ENCODE results near the gene ATG4C. TPM values are rescaled to one million over a fixed set of nuclear protein-coding genes. Genes with fewer than 3 reads are reported as not detected.

Gene ATG4C
- total RNA-seq, 2 donors from 2014 or later: 12.6 to 14.5 TPM

- H3K9me3 Mint-ChIP-seq: no peaks in the 10 kb centered on the region
- no peak for DNase-seq
- H3K4me1 Mint-ChIP-seq (ENCODE audit: low read depth): no peaks in the 10 kb centered on the region
- no peak overlapping the region for H3K4me3 Mint-ChIP-seq
- no peak for ATAC-seq (replicated peaks in 1 of 2)
- H3K27ac Mint-ChIP-seq: no peak overlapping the region
- H3K27me3 Mint-ChIP-seq (ENCODE audit: low read depth): no peaks in the 10 kb centered on the region
- H3K36me3 Mint-ChIP-seq (ENCODE audit: insufficient read depth in 2 of 2): no peaks in the 10 kb centered on the region
Observed at GRCh38 chr1:62836856-62837540, 53.1 kb downstream of the ATG4C start.

- ATAC-seq (replicated peaks in 1 of 2): no peak
- Mint-ChIP-seq H3K27me3 (ENCODE audit: low read depth) (no peaks in the 10 kb centered on the region), H3K4me1 (ENCODE audit: low read depth) (no peaks in the 10 kb centered on the region), H3K27ac (no peak overlapping the region), H3K4me3 (no peak overlapping the region), H3K36me3 (ENCODE audit: insufficient read depth in 2 of 2) (no peaks in the 10 kb centered on the region), H3K9me3 (no peaks in the 10 kb centered on the region)
- DNase-seq: no peak
Observed at GRCh38 chr1:62840555-62840954, 56.6 kb downstream of the ATG4C start.

- ATAC-seq (replicated peaks in 1 of 2): no peak
- no peak overlapping the region for H3K4me3 Mint-ChIP-seq
- H3K27ac Mint-ChIP-seq: no peak overlapping the region
- no peaks in the 10 kb centered on the region for H3K4me1 Mint-ChIP-seq (ENCODE audit: low read depth)
- DNase-seq: peak in 1 of 2 donors; percentile 34
- H3K36me3 Mint-ChIP-seq (ENCODE audit: insufficient read depth in 2 of 2): no peaks in the 10 kb centered on the region
- no peaks in the 10 kb centered on the region for H3K9me3 Mint-ChIP-seq
- no peaks in the 10 kb centered on the region for H3K27me3 Mint-ChIP-seq (ENCODE audit: low read depth)
Observed at GRCh38 chr1:62841587-62842169, 57.7 kb downstream of the ATG4C start.

GRCh38 chr1:62844030-62844429 is 60.1 kb downstream of the ATG4C start:
- Mint-ChIP-seq H3K36me3 (ENCODE audit: insufficient read depth in 2 of 2) (no peaks in the 10 kb centered on the region), H3K9me3 (no peaks in the 10 kb centered on the region), H3K27ac (no peak overlapping the region), H3K27me3 (ENCODE audit: low read depth) (no peaks in the 10 kb centered on the region), H3K4me1 (ENCODE audit: low read depth) (no peaks in the 10 kb centered on the region), H3K4me3 (no peak overlapping the region)
- DNase-seq: no peak
- no peak for ATAC-seq (replicated peaks in 1 of 2)

- Mint-ChIP-seq H3K27me3 (ENCODE audit: low read depth) (no peaks in the 10 kb centered on the region), H3K27ac (no peak overlapping the region), H3K4me1 (ENCODE audit: low read depth) (no peaks in the 10 kb centered on the region), H3K4me3 (no peak overlapping the region), H3K36me3 (ENCODE audit: insufficient read depth in 2 of 2) (no peaks in the 10 kb centered on the region), H3K9me3 (no peaks in the 10 kb centered on the region)
- ATAC-seq (replicated peaks in 1 of 2): no peak
- DNase-seq: no peak
Observed at GRCh38 chr1:62849031-62849430, 65.1 kb downstream of the ATG4C start.

- no peaks in the 10 kb centered on the region for H3K36me3 Mint-ChIP-seq (ENCODE audit: insufficient read depth in 2 of 2)
- H3K27ac Mint-ChIP-seq: no peak overlapping the region
- H3K27me3 Mint-ChIP-seq (ENCODE audit: low read depth): no peaks in the 10 kb centered on the region
- DNase-seq (no peak), ATAC-seq (replicated peaks in 1 of 2) (no peak)
- no peaks in the 10 kb centered on the region for H3K4me1 Mint-ChIP-seq (ENCODE audit: low read depth)
- H3K4me3 Mint-ChIP-seq: no peak overlapping the region
- H3K9me3 Mint-ChIP-seq: no peaks in the 10 kb centered on the region
Observed at GRCh38 chr1:62852253-62852652, 68.3 kb downstream of the ATG4C start.

- Mint-ChIP-seq H3K27me3 (ENCODE audit: low read depth) (no peaks in the 10 kb centered on the region), H3K27ac (no peak overlapping the region), H3K4me1 (ENCODE audit: low read depth) (no peaks in the 10 kb centered on the region), H3K9me3 (no peaks in the 10 kb centered on the region), H3K4me3 (no peak overlapping the region), H3K36me3 (ENCODE audit: insufficient read depth in 2 of 2) (no peaks in the 10 kb centered on the region)
- DNase-seq: no peak
- ATAC-seq (replicated peaks in 1 of 2): no peak
Observed at GRCh38 chr1:62856960-62857359, 73.0 kb downstream of the ATG4C start.

GRCh38 chr1:62869217-62869754 is 85.4 kb downstream of the ATG4C start:
- Mint-ChIP-seq H3K27me3 (ENCODE audit: low read depth) (no peaks in the 10 kb centered on the region), H3K4me3 (no peak overlapping the region), H3K36me3 (ENCODE audit: insufficient read depth in 2 of 2) (no peaks in the 10 kb centered on the region), H3K4me1 (ENCODE audit: low read depth) (no peaks in the 10 kb centered on the region), H3K27ac (no peak overlapping the region), H3K9me3 (no peaks in the 10 kb centered on the region)
- DNase-seq (no peak), ATAC-seq (replicated peaks in 1 of 2) (no peak)

GRCh38 chr1:62870148-62870547 is 86.2 kb downstream of the ATG4C start:
- no peak for ATAC-seq (replicated peaks in 1 of 2)
- H3K27ac Mint-ChIP-seq: no peak overlapping the region
- DNase-seq: no peak
- H3K4me3 Mint-ChIP-seq: no peak overlapping the region
- H3K9me3 Mint-ChIP-seq: no peaks in the 10 kb centered on the region
- no peaks in the 10 kb centered on the region for H3K36me3 Mint-ChIP-seq (ENCODE audit: insufficient read depth in 2 of 2)
- H3K4me1 Mint-ChIP-seq (ENCODE audit: low read depth): no peaks in the 10 kb centered on the region
- no peaks in the 10 kb centered on the region for H3K27me3 Mint-ChIP-seq (ENCODE audit: low read depth)

GRCh38 chr1:62875676-62876075 is 91.7 kb downstream of the ATG4C start:
- no peaks in the 10 kb centered on the region for H3K9me3 Mint-ChIP-seq
- H3K36me3 Mint-ChIP-seq (ENCODE audit: insufficient read depth in 2 of 2): no peaks in the 10 kb centered on the region
- no peak overlapping the region for H3K27ac Mint-ChIP-seq
- no peak for DNase-seq
- no peaks in the 10 kb centered on the region for H3K4me1 Mint-ChIP-seq (ENCODE audit: low read depth)
- no peak for ATAC-seq (replicated peaks in 1 of 2)
- H3K27me3 Mint-ChIP-seq (ENCODE audit: low read depth): peaks cover 5% of the 10 kb centered on the region
- no peak overlapping the region for H3K4me3 Mint-ChIP-seq

- no peak overlapping the region for H3K27ac Mint-ChIP-seq
- H3K27me3 Mint-ChIP-seq (ENCODE audit: low read depth): peaks cover 5% of the 10 kb centered on the region
- no peak for ATAC-seq (replicated peaks in 1 of 2)
- no peaks in the 10 kb centered on the region for H3K36me3 Mint-ChIP-seq (ENCODE audit: insufficient read depth in 2 of 2)
- no peaks in the 10 kb centered on the region for H3K4me1 Mint-ChIP-seq (ENCODE audit: low read depth)
- H3K4me3 Mint-ChIP-seq: no peak overlapping the region
- no peaks in the 10 kb centered on the region for H3K9me3 Mint-ChIP-seq
- no peak for DNase-seq
Observed at GRCh38 chr1:62876535-62876934, 92.6 kb downstream of the ATG4C start.

GRCh38 chr1:62877579-62877978 is 93.6 kb downstream of the ATG4C start:
- no peaks in the 10 kb centered on the region for H3K9me3 Mint-ChIP-seq
- no peak overlapping the region for H3K4me3 Mint-ChIP-seq
- H3K36me3 Mint-ChIP-seq (ENCODE audit: insufficient read depth in 2 of 2): no peaks in the 10 kb centered on the region
- no peaks in the 10 kb centered on the region for H3K4me1 Mint-ChIP-seq (ENCODE audit: low read depth)
- ATAC-seq (replicated peaks in 1 of 2) (no peak), DNase-seq (no peak)
- peaks cover 5% of the 10 kb centered on the region for H3K27me3 Mint-ChIP-seq (ENCODE audit: low read depth)
- H3K27ac Mint-ChIP-seq: no peak overlapping the region

GRCh38 chr1:62879962-62880361 is 96.0 kb downstream of the ATG4C start:
- no peak for ATAC-seq (replicated peaks in 1 of 2)
- no peak overlapping the region for H3K27ac Mint-ChIP-seq
- H3K4me1 Mint-ChIP-seq (ENCODE audit: low read depth): no peaks in the 10 kb centered on the region

More at GRCh38 chr1:62879962-62880361, 96.0 kb downstream of the ATG4C start:
- Mint-ChIP-seq H3K4me3 (no peak overlapping the region), H3K36me3 (ENCODE audit: insufficient read depth in 2 of 2) (no peaks in the 10 kb centered on the region), H3K9me3 (no peaks in the 10 kb centered on the region), H3K27me3 (ENCODE audit: low read depth) (peaks cover 15% of the 10 kb centered on the region)
- no peak for DNase-seq
